ENCODE results near the gene MBOAT1. TPM values are rescaled to one million over a fixed set of nuclear protein-coding genes. Genes with fewer than 3 reads are reported as not detected.

The MBOAT1 gene
- total and polyA plus RNA-seq, 2 of the 13 experiments (the other 11 are each of a cell fraction or from before 2014, with no cell fraction given): not detected

- Histone ChIP-seq H2AFZ (ENCODE audit: low read length) (no peak overlapping the region), H3K79me2 (ENCODE audit: insufficient read depth, low read length) (no peaks in the 10 kb centered on the region), H3K4me1 (ENCODE audit: insufficient read depth, low read length) (no peaks in the 10 kb centered on the region), H3K9me3 (ENCODE audit: low read length) (no peaks in the 10 kb centered on the region), H3K4me3 (replicated peaks in 1 of 3; ENCODE audit: insufficient read depth in 1 of 3, low read depth in 2 of 3, low read length in 3 of 3) (no peak overlapping the region), H3K4me2 (ENCODE audit: low read depth, low read length) (no peak overlapping the region), H3K27ac (ENCODE audit: extremely low read length, insufficient read depth, low read length) (no peak overlapping the region), H3K36me3 (replicated peaks in 1 of 2; ENCODE audit: control insufficient read depth in 1 of 2, insufficient read depth in 2 of 2, low read length in 2 of 2) (no peaks in the 10 kb centered on the region), H4K20me1 (ENCODE audit: insufficient read depth, low read length) (no peaks in the 10 kb centered on the region), H3K9ac (ENCODE audit: insufficient read depth, low read depth, low read length) (no peak overlapping the region), H3K27me3 (ENCODE audit: control insufficient read depth in 1 of 2, insufficient read depth in 2 of 2, low read length in 2 of 2) (peaks cover 0 to 6% of the 10 kb centered on the region in 2 experiments; a peak in 1 of 5 replicates)
- ATAC-seq: no peak
- TF ChIP-seq FOXM1 (CRISPR knock-in tag; IDR thresholded peaks at IDR 0.05): no peak
- intact Hi-C loops (cut with micrococcal nuclease; ENCODE audit: unreplicated experiment): loop anchor here (1.0 to 2.0 kb wide), 3 partner anchors 1059 to 1460 kb away; no protein-coding TSS in a partner anchor
- WGBS (ENCODE audit: low lambda C conversion rate): 14% methylated on average over 7 of the region's 7 CpGs
- BruUV-seq (replicated peaks): no TSS peak
- in situ Hi-C loops (cut with HindIII; ENCODE audit: extremely low pct_ligation_motif_present, low pct_unique_long_range_greater_than_20kb): loop anchor here (10.0 kb wide), 2 partner anchors 1061 to 1461 kb away; no protein-coding TSS in a partner anchor
- ChIA-PET CTCF (ENCODE audit: low intra/inter-chr PET ratio, low total read pairs) (interaction anchor here (1.5 to 2.0 kb wide), 3 partner anchors 1031 to 1460 kb away, joined by 6 to 12 read pairs (median 12); no protein-coding TSS in a partner anchor), POLR2A (no interaction called here)
- no peak for DNase-seq (ENCODE audit: low spot score)
- no peak for FAIRE-seq
These were observed 156.4 kb downstream of the MBOAT1 start for GRCh38 chr6:20055916-20056315.

Other genes with a start within 250 kb of the MBOAT1 start
- gene E2F3, start 189.4 kb upstream of the MBOAT1 start, total RNA-seq (2016; rRNA removed; fragmentation: Illumina TruSeq; extraction: Trizol): 12.7 and 14.2 TPM in 2 replicates
- 6.9 and 8.5 TPM in 2 replicates for gene E2F3, start 189.4 kb upstream of the MBOAT1 start, polyA plus RNA-seq (2011; rRNA removed)

All from HepG2 (cell line).